ENCODE data around the gene ACVRL1.

DNA sequence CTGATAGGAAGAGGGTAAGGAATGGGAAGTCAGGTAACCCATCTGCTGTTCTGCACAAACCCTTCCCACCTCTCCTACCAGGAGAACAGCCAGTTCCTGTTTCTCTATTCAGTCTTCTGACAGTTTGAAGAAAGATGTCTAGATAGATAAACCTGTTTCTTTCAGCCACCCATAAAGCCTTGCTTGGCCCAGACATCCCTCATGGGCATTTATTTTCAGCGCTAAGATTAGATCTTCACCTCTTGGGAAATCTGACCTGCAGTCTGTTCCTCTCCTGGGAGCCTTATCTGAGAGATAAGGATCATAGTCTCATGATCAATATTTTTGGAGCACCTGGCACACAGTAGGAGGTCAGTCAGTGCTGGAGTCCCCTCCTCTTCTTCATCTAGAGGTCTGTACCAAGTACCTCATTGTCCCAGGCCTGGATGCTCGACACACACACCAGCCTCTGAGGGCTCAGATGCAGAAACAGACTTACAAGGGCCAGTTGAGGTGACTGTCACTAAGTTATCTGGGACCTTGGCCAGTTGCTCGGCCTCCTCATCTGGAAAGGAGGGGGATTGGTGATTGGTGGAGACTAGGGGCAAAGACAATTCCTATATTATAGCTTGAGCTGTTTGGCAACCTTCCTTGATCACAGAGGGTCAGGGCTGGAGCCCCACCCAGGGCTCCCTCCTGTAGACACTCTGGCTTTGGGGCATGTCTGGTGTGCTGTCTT, 18.2 kb downstream of the ACVRL1 start:
- TF ChIP-seq CTCF (IDR thresholded peaks at IDR 0.05) (no peak), POLR2A (IDR thresholded peaks at IDR 0.05) (no peak)
